Erythroblast (primary cell): Measurements from ENCODE around the gene AQP6.

ENCODE experiments used
- DNase-seq, 2 experiments: peaks; one replicate each; lab custom pipeline; 2025; lab: John Stamatoyannopoulos, UW
- GATA1 ChIP-seq: IDR thresholded peaks from 2 replicates; pipeline ENCODE4 v1.6.1; 2011; ENCODE audit warnings: low read depth, mild to moderate bottlenecking, control low read depth, low read length, moderate library complexity
- POLR2A ChIP-seq: IDR thresholded peaks from 2 replicates; pipeline ENCODE4 v1.6.1; 2011; ENCODE audit warnings: mild to moderate bottlenecking, low read length

Gene AQP6

DNA sequence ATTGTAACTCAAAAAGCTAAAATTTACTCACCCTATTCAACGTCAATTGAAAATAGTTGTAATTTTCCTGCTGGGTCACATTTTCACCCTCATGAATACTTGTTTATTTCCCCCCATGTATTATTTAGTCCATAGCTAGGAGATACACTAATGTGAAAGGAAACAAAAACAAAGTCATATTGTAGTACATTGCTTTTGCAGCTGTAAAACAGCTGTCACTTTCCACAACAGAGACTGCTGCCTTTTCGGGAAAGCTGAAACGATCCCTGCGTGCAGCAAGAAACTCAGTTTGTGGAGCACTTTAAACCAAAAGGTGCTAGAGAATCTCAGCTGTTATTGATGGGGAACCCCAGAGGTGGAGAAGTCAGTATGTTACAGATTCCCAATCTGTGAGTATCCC, 48.3 kb downstream of the AQP6 start:
- no peak for DNase-seq
- TF ChIP-seq POLR2A (no peak), GATA1 (no peak)

DNA sequence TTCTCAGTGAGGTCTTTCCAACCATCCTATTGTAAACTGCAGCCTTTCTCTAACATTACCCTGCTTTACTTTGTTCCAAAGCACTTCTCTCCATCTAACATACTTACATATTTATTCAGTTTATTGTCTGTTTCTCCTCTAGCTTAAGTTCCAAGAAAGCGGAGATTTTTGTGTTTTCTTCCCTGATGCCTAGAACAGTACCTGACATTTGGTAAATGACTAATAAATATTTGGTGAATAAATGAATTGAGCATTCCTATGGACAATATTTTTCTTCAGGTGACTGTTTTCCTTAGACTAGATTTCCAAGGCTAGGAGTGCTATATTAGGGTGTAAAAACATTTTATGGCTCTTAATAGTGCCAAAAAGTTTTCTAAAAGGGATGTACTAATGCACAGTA, 50.2 kb downstream of the AQP6 start:
- no peak for DNase-seq
- no peak for TF ChIP-seq GATA1

DNA sequence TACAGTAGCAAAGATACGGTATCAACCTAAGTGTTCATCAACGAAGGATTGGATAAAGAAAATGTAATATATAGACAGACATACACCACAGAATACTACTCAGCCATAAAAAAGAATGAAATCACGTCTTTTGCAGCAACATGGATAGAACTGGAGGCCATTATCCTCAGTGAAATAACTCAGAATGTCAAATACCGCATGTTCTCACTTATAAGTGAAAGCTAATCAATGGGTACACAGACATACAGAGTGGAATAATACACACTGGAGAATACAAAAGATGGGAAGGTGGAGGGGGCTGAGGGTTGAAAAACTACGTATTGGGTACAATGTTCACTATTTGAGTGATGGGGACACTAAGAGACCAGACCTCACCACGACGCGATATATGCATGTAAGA, 51.5 kb downstream of the AQP6 start:
- TF ChIP-seq POLR2A (no peak), GATA1 (no peak)
- DNase-seq, result no peak

DNA sequence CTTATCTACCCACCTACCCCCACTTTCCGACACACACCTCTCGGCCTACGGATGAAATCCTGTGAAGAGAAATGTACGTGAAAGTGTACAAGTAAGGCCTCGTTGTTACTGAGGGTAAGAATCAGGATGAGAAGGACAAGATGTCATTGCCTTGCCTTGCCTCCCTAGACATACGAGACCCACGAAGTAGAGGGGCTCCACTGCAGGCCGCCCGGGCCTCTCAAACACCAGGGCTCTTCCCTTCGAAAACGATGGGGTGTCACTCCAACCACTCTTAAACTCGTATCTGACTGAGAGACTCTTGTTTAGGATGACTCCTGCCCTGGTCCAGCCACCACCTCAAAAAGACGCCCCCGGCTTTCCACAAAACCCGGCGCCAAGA, 52.0 kb downstream of the AQP6 start:
- TF ChIP-seq GATA1, result no peak
- TF ChIP-seq POLR2A, result no peak
- peak; percentile 69 to 81 for DNase-seq

DNA sequence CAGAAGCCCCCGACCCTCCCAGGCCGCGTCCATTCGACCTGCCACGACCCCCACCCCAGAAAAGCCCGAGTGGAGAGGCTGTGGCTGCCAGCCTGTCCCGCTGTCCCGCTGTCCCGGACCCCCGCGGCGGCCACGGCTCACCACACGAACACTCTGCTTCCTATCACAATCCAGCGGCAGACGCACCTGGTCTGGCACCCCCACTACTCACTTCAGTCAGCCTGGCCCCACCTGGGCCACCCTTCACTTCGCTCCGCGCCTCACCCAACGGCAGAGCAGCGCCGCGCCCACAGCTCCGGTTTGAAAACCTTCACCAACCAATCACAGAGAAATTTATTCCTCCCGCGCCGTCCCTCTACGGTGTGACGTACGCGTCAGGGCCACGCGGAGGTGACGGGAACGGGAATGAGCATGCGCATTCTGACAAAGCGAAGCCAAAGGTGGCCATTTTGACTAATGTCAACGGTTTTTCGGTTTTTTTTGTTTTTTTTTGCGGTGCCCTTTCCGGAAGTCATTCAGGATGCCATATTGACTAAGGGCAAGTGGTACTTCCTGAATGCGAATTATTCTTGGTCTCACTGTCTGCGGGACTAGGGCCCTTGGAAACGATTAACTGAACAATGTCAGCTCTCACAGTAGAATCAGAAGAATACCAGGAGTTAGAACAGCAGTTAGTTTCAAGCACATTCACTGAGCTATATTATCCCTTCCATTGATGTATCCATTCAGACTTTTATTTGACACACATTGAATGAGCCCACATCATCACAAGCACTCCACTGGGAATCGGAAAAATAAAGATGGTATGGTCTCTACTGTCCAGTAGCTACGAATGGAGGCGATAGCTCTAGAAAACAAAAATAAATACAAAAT, 52.7 kb downstream of the AQP6 start, which contains the start of gene RACGAP1:
RACGAP1 (minus strand) TSS at position 308 of the 873 bp plus-strand sequence. CDS start 8,779 bp downstream, outside the sequence.
- DNase-seq, result peak; percentile 99 to 100
- peak; percentile 89 for TF ChIP-seq POLR2A
- no peak for TF ChIP-seq GATA1

DNA sequence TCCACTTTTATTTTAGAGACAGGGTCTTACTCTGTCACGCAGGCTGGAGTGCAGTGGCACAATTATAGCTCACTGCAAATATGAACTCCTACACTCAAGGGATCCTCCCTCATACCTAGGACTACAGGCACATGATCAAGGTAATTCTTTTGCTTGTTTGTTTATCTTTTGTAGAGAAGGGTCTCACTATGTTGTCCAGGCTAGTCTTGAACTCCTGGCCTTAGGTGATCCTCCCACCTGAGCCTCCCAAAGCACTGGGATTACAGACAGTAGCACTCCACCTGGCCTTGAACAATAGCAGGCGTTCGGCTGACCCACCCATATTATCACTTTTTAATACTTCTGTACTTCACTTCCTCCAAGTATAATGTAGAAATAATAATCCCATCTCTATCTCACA, 53.9 kb downstream of the AQP6 start:
- DNase-seq, result no peak
- TF ChIP-seq POLR2A, result no peak
- no peak for TF ChIP-seq GATA1
